Vagina (tissue), 2 donors: ENCODE measurements around the gene CADM1.

Experiments
- POLR2A ChIP-seq, 2 donors: fragments of 450-650 bp; IDR thresholded peaks; one replicate each; pipeline ENCODE4 v1.6.1; 2017; ENCODE audit warnings: antibody characterized with exemption in 2 of 2, mild to moderate bottlenecking in 2 of 2, moderate library complexity in 2 of 2
- TF ChIP-seq, protein P1 (sequence below), 3 experiments: fragments of 450-650 bp in 2 of 3; fragments of 200-600 bp in 1 of 3; sonication (generic) in 1 of 3; IDR thresholded peaks; one replicate each; pipeline ENCODE4 v1.5.1; 2017 to 2019; ENCODE audit warnings: antibody characterized with exemption in 3 of 3, mild to moderate bottlenecking in 2 of 3, moderate library complexity in 2 of 3

DNA sequence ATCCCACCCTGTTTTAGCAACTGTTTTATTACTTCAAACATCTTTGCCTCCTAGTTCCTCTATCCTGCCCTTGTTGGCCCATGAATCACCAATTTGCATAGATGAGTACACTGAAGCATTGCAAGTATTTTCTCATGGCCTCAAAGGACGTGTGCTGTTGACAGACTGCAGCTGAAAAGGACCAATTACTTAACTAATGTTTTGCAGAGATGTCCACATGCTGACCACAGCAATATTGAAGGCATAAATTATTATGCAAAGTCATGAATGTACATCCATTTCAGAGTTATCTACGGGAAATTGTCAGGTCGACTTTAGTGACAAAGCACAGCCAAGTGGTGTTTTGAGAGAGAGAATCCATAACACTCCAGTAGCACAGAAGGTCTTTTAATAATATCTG is 64.8 kb downstream of the CADM1 start:
- TF ChIP-seq, protein P1, sequence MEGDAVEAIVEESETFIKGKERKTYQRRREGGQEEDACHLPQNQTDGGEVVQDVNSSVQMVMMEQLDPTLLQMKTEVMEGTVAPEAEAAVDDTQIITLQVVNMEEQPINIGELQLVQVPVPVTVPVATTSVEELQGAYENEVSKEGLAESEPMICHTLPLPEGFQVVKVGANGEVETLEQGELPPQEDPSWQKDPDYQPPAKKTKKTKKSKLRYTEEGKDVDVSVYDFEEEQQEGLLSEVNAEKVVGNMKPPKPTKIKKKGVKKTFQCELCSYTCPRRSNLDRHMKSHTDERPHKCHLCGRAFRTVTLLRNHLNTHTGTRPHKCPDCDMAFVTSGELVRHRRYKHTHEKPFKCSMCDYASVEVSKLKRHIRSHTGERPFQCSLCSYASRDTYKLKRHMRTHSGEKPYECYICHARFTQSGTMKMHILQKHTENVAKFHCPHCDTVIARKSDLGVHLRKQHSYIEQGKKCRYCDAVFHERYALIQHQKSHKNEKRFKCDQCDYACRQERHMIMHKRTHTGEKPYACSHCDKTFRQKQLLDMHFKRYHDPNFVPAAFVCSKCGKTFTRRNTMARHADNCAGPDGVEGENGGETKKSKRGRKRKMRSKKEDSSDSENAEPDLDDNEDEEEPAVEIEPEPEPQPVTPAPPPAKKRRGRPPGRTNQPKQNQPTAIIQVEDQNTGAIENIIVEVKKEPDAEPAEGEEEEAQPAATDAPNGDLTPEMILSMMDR (IDR thresholded peaks at IDR 0.05), result no peak
- TF ChIP-seq POLR2A (IDR thresholded peaks at IDR 0.05), result no peak
